Measurements from ENCODE around the gene SCAMP1. TPM values are rescaled to one million over a fixed set of nuclear protein-coding genes. Genes with fewer than 3 reads are reported as not detected.

SCAMP1 gene
- polyA plus RNA-seq, 2 donors: 8.7 TPM

DNA sequence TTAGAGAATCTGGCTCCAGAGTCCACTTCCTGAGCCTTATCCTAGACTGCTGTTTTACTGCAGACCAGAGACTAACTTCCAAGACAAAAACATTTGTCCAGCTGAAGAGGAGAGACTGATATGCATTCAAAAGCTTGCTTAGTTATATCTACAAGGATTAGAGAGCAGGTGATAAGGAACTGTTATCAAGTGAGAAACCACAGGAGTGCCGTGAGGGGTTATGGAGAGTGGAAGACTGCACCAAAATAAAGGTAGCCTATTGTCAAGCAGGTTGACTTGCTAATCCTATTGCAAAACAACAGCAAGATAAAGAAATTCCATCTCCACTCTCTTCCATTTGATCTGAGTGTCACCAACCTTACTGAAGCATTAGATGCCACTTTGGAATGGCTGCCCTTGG lies 139.1 kb downstream of the SCAMP1 start:
- Histone ChIP-seq H3K27ac (ENCODE audit: low read depth in 2 of 2, low read length in 1 of 2) (no peak overlapping the region), H3K4me1 (ENCODE audit: control insufficient read depth in 2 of 2, insufficient read depth in 2 of 2, low read length in 1 of 2) (peaks cover 2 to 4% of the 10 kb centered on the region in 2 donors), H3K4me3 (ENCODE audit: low read depth in 1 of 2, low read length in 2 of 2) (no peak overlapping the region), H3K9me3 (ENCODE audit: control insufficient read depth in 2 of 2, insufficient read depth in 1 of 2, low read depth in 1 of 2, low read length in 1 of 2) (no peaks in the 10 kb centered on the region), H3K36me3 (ENCODE audit: control insufficient read depth in 2 of 2, insufficient read depth in 2 of 2, low read length in 1 of 2) (no peaks in the 10 kb centered on the region), H3K27me3 (ENCODE audit: control insufficient read depth in 1 of 2, insufficient read depth in 2 of 2, low read length in 2 of 2) (no peaks in the 10 kb centered on the region)
- WGBS, 2 donors: 60 to 93% methylated on average over 1 of the region's 1 CpG

DNA sequence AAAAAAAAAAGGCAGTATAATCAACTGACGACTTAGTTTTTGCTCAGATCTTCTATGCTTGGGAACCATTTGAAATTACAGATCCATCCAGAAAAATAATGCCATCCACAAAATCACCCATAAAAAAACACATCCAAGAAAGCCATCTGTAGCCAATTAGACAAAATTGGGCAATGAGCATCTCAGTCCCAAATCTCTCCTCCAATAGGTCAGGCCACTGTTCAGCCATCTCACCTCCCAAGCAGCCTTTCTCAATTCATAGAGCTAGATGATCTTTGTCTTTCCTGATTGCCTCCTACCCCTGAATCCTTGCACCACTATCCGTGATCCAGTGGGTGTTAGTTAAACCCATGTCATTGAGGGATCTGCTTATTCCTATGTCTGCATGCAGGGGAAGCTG lies 139.6 kb downstream of the SCAMP1 start:
- Histone ChIP-seq H3K4me1 (ENCODE audit: control insufficient read depth in 2 of 2, insufficient read depth in 2 of 2, low read length in 1 of 2) (peaks cover 5 to 7% of the 10 kb centered on the region in 2 donors), H3K4me3 (ENCODE audit: low read depth in 1 of 2, low read length in 2 of 2) (no peak overlapping the region), H3K27me3 (ENCODE audit: control insufficient read depth in 1 of 2, insufficient read depth in 2 of 2, low read length in 2 of 2) (no peaks in the 10 kb centered on the region), H3K36me3 (ENCODE audit: control insufficient read depth in 2 of 2, insufficient read depth in 2 of 2, low read length in 1 of 2) (no peaks in the 10 kb centered on the region), H3K9me3 (ENCODE audit: control insufficient read depth in 2 of 2, insufficient read depth in 1 of 2, low read depth in 1 of 2, low read length in 1 of 2) (no peaks in the 10 kb centered on the region), H3K27ac (ENCODE audit: low read depth in 2 of 2, low read length in 1 of 2) (no peak overlapping the region)
- WGBS, 2 donors: 83 to 84% methylated on average over 2 of the region's 2 CpGs

DNA sequence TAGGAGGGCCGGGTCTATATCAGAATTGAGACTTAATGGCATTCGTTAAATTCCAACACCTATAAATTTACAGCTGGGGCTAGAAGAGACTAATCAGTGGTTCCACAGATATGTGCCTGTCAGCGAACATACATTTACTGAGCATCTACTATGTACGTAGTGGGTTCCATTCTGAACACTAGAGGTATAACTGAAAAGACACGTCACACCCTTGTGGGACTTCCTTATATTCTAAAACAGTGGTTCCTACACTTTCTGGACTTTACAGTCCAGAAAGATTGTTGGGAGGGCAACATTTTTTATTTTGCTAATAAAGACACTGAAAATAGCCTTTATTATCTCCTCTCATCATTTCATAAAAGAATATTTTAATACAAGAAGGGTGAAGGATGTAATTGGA lies 140.5 kb downstream of the SCAMP1 start:
- H3K36me3 ChIP-seq (ENCODE audit: control insufficient read depth in 2 of 2, insufficient read depth in 2 of 2, low read length in 1 of 2): no peaks in the 10 kb centered on the region
- peaks cover 9 to 10% of the 10 kb centered on the region in 2 donors for H3K4me1 ChIP-seq (ENCODE audit: control insufficient read depth in 2 of 2, insufficient read depth in 2 of 2, low read length in 1 of 2)
- H3K27ac ChIP-seq (ENCODE audit: low read depth in 2 of 2, low read length in 1 of 2): no peak overlapping the region
- WGBS, 2 donors: 92 to 94% methylated on average over 5 of the region's 5 CpGs
- no peaks in the 10 kb centered on the region for H3K27me3 ChIP-seq (ENCODE audit: control insufficient read depth in 1 of 2, insufficient read depth in 2 of 2, low read length in 2 of 2)
- no peak overlapping the region for H3K4me3 ChIP-seq (ENCODE audit: low read depth in 1 of 2, low read length in 2 of 2)
- no peaks in the 10 kb centered on the region for H3K9me3 ChIP-seq (ENCODE audit: control insufficient read depth in 2 of 2, insufficient read depth in 1 of 2, low read depth in 1 of 2, low read length in 1 of 2)

DNA sequence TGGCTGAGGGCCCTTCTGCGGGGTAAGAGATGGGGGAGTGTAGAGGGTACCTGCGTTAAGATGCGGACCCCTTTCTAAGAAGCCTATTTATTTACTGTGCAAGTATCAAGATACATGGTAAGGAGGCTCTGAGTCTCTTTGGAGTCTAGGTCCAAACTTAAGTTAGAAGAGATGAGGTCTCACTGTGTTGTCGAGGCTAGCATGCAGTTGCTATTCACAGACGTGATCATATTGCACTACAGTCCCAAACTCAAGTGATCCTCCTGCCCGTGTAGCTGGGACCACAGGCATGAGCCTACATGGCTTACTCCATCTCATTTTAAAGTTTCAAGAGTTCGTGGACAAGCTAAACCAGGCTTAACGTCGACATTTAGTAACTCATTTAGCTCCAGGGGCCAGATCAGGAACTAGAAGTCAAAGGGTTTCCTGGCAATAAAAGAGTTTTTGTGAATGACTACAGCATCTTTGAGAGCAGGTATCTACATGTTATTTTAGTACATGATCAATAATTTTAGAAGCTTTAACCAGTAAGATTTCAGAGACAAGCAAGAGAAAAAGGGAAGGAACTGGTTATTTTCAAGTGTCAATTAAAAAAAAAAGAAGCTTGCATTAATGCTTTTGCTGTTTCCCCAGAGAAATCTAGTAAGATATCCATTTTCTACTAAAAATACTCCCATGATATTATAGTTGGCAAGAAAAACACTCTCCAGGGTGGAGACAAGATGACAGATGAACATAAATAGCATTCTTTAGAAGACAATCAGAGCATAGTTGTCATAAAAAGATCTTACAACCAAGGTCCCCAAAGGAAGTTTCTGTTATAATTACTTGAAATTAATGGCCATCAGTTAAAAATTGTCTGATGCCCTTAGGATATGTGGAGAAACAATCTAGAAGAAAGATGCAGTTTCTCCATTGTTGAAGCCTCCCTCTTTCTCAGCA lies 141.3 kb downstream of the SCAMP1 start:
- no peaks in the 10 kb centered on the region for H3K36me3 ChIP-seq (ENCODE audit: control insufficient read depth in 2 of 2, insufficient read depth in 2 of 2, low read length in 1 of 2)
- peaks cover 9 to 10% of the 10 kb centered on the region in 2 donors for H3K4me1 ChIP-seq (ENCODE audit: control insufficient read depth in 2 of 2, insufficient read depth in 2 of 2, low read length in 1 of 2)
- 53 to 56% methylated on average over 9 of the region's 9 CpGs for WGBS, 2 donors
- no peaks in the 10 kb centered on the region for H3K9me3 ChIP-seq (ENCODE audit: control insufficient read depth in 2 of 2, insufficient read depth in 1 of 2, low read depth in 1 of 2, low read length in 1 of 2)
- H3K27me3 ChIP-seq (ENCODE audit: control insufficient read depth in 1 of 2, insufficient read depth in 2 of 2, low read length in 2 of 2): no peaks in the 10 kb centered on the region
- no peak overlapping the region for H3K4me3 ChIP-seq (ENCODE audit: low read depth in 1 of 2, low read length in 2 of 2)
- H3K27ac ChIP-seq (ENCODE audit: low read depth in 2 of 2, low read length in 1 of 2): peak overlapping the region in 1 of 2 donors; percentile 0

DNA sequence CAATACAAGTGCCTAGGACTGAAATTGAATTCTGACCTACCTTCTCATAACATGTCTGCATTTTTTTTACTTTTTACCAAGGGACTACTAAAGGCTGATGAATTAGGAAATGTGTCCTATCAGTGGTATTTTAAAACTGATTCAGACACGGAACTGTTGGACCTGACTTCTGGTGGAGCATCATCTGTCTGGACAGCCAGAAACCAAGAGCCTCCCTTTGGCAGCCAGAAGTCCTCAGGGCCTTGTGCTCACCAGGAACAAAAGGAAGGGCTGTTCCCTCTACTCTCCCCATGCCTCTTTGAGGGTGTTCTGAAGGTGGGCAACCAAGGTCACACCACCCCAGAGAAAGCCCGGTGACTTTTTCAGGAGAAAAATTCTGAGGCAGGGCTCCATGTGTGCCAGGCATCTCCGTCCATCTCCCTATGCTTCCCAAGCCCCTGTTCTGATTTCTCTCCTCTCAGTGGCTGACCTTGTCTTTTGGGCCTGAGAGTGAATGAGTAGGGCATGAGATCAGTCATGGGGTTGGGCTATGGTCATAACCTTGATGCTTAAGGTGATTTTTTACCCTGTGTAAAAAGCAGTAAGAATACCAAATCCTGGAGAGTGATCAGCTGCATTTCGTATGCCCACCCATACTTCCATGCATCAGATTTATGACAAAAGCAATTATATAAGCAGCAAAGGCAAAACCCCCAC lies 143.7 kb downstream of the SCAMP1 start:
- Histone ChIP-seq H3K27me3 (ENCODE audit: control insufficient read depth in 1 of 2, insufficient read depth in 2 of 2, low read length in 2 of 2) (no peaks in the 10 kb centered on the region), H3K9me3 (ENCODE audit: control insufficient read depth in 2 of 2, insufficient read depth in 1 of 2, low read depth in 1 of 2, low read length in 1 of 2) (no peaks in the 10 kb centered on the region), H3K4me1 (ENCODE audit: control insufficient read depth in 2 of 2, insufficient read depth in 2 of 2, low read length in 1 of 2) (peaks cover 7 to 9% of the 10 kb centered on the region in 2 donors), H3K4me3 (ENCODE audit: low read depth in 1 of 2, low read length in 2 of 2) (no peak overlapping the region), H3K27ac (ENCODE audit: low read depth in 2 of 2, low read length in 1 of 2) (peak overlapping the region; percentile 36 to 56), H3K36me3 (ENCODE audit: control insufficient read depth in 2 of 2, insufficient read depth in 2 of 2, low read length in 1 of 2) (no peaks in the 10 kb centered on the region)
- WGBS, 2 donors: 72 to 76% methylated on average over 4 of the region's 4 CpGs

DNA sequence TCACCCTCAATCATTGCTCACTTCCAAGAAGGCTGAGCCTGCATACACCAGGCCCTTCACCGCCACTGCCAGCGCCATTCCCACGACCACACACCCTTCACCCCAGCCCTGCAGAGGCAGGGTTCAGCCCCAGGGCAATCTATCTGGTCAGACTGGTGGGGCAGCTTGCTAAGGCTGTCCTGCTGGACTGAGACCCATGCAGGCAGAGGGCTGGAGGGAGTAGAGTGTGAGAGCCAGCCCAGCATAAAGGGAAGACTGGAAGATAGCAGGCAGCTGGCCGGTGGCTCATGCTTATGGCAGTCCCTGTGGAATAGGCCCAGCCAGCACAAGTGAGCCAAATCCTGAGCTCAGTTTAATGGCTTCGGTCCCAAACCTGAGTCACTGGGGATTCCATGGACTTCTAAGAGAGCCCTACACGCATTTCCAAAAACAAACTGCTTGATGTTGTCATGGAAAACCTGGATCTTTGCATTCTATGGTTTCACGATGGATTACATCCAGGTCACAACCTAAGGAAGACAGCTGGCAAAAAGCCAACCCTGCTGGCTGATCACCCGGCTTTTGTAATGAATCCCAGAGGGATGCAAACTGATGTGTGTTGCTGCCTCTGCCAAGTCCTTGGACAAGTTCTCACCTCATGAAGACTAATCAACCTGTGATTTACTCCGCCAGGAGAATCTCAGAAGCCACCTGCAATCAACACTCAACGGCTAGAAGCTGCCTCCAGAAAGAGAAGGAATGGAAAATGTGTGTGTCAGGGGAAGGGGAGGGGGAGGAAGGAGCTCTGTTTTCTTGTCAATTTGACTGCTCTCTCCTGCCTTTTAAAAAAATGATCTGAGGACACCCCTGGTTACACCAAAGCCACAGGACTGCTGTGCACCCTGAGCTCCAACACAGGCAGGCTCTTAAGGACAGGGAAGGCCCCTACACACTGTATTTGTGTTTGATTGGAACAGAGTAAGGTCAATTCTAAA lies 144.6 kb downstream of the SCAMP1 start:
- 19 to 27% methylated on average over 10 of the region's 10 CpGs for WGBS, 2 donors
- Histone ChIP-seq H3K9me3 (ENCODE audit: control insufficient read depth in 2 of 2, insufficient read depth in 1 of 2, low read depth in 1 of 2, low read length in 1 of 2) (no peaks in the 10 kb centered on the region), H3K4me3 (ENCODE audit: low read depth in 1 of 2, low read length in 2 of 2) (no peak overlapping the region), H3K36me3 (ENCODE audit: control insufficient read depth in 2 of 2, insufficient read depth in 2 of 2, low read length in 1 of 2) (no peaks in the 10 kb centered on the region), H3K27me3 (ENCODE audit: control insufficient read depth in 1 of 2, insufficient read depth in 2 of 2, low read length in 2 of 2) (no peaks in the 10 kb centered on the region), H3K27ac (ENCODE audit: low read depth in 2 of 2, low read length in 1 of 2) (peak overlapping the region; percentile 47 to 88), H3K4me1 (ENCODE audit: control insufficient read depth in 2 of 2, insufficient read depth in 2 of 2, low read length in 1 of 2) (peaks cover 7 to 9% of the 10 kb centered on the region in 2 donors)

DNA sequence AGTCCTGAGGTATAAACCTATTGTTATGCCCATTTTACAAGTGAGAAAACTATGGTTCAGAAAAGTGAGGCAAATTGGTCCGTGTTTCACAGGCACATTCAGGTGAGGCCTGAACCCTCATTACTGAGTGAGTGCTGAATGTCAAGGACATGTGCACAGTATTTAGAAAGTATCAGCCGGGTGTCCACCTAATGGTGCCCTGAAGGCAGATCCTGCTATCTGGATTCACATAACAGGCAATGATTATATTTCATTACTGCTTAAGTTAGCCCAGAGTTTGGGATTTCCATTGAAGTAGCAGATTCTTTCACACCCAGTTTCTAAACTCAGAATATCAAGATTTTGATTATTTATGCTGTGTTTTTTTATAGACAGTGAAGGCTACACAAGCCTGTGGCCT lies 145.4 kb downstream of the SCAMP1 start:
- peaks cover 10 to 11% of the 10 kb centered on the region in 2 donors for H3K4me1 ChIP-seq (ENCODE audit: control insufficient read depth in 2 of 2, insufficient read depth in 2 of 2, low read length in 1 of 2)
- H3K27me3 ChIP-seq (ENCODE audit: control insufficient read depth in 1 of 2, insufficient read depth in 2 of 2, low read length in 2 of 2): no peaks in the 10 kb centered on the region
- no peaks in the 10 kb centered on the region for H3K9me3 ChIP-seq (ENCODE audit: control insufficient read depth in 2 of 2, insufficient read depth in 1 of 2, low read depth in 1 of 2, low read length in 1 of 2)
- H3K27ac ChIP-seq (ENCODE audit: low read depth in 2 of 2, low read length in 1 of 2): no peak overlapping the region
- H3K4me3 ChIP-seq (ENCODE audit: low read depth in 1 of 2, low read length in 2 of 2): no peak overlapping the region
- H3K36me3 ChIP-seq (ENCODE audit: control insufficient read depth in 2 of 2, insufficient read depth in 2 of 2, low read length in 1 of 2): no peaks in the 10 kb centered on the region
- 75 to 77% methylated on average over 2 of the region's 2 CpGs for WGBS, 2 donors

DNA sequence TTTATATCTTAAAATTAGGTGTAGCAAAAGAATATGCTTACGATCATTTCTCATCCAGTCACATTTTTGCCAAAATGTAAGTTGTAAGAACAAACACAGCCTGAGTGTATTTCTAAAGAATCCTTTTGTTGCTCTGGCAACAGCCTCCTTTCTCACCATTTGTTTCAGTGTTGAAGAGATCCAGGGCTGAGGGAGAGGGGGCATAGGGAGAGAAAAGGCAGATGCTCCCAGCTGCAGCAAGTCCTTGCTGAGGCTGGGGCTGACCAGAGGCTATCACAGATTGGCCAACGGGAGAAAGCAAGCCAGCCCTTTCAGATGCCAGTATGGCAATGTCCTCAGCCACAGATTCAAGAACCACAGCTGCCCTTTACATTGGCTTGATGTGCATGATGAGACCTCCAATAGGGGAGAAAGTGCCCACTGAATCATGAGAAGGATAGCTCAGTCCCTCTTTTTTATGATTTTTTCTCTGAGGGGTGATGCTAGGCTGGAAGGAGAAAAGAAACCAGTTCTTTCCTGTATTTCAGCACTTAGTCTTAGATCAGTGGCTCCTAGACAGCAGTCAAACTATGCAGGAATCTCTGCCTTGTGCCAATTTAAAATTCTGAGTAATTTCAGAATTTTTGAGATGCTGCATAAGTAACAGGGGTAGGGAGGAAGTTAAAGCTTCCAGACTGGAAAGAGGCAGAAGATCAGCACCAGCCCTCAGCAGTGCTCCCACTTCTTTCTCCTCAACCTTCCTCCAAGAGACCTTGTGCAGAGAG lies 146.0 kb downstream of the SCAMP1 start:
- Histone ChIP-seq H3K36me3 (ENCODE audit: control insufficient read depth in 2 of 2, insufficient read depth in 2 of 2, low read length in 1 of 2) (no peaks in the 10 kb centered on the region), H3K27me3 (ENCODE audit: control insufficient read depth in 1 of 2, insufficient read depth in 2 of 2, low read length in 2 of 2) (no peaks in the 10 kb centered on the region), H3K4me3 (ENCODE audit: low read depth in 1 of 2, low read length in 2 of 2) (no peak overlapping the region), H3K27ac (ENCODE audit: low read depth in 2 of 2, low read length in 1 of 2) (no peak overlapping the region), H3K4me1 (ENCODE audit: control insufficient read depth in 2 of 2, insufficient read depth in 2 of 2, low read length in 1 of 2) (peaks cover 10 to 11% of the 10 kb centered on the region in 2 donors), H3K9me3 (ENCODE audit: control insufficient read depth in 2 of 2, insufficient read depth in 1 of 2, low read depth in 1 of 2, low read length in 1 of 2) (no peaks in the 10 kb centered on the region)
- 70 to 76% methylated on average over 2 of the region's 2 CpGs for WGBS, 2 donors

Data from esophagus (tissue), 2 donors.